ENCODE data around the gene PEX26.
"Not testable (repeated sequence)": the region's sequence is repeated elsewhere in the genome, so short reads cannot be mapped to it uniquely, and the experiment has no call there.

The PEX26 gene

DNA sequence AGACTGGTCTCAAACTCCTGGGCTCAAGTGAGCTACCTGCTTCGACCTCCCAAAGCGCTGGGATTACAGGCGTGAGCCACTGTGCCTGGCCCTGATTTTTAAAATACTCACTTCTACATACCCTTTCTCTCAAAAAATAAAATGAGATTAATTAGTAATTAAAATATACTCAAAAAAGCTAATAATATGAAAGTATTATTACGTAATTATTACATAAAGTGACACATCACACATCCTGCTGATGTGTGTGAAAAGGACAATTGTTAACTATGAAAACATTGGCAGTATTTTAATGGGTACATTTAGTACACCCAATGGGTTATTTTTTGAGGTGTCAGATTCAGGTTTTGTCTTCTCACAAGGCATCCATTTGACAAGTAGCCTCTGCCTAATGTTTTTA is 32.0 kb upstream of the PEX26 start:
- H3K36me3 ChIP-seq (ENCODE audit: control insufficient read depth, insufficient read depth, low read length): no peaks in the 10 kb centered on the region
- no peaks in the 10 kb centered on the region for H3K27me3 ChIP-seq (replicated peaks; ENCODE audit: control insufficient read depth, insufficient read depth, low read length)
- no peak for DNase-seq (ENCODE audit: extremely low read depth, insufficient read length)
- TF ChIP-seq, protein P1, sequence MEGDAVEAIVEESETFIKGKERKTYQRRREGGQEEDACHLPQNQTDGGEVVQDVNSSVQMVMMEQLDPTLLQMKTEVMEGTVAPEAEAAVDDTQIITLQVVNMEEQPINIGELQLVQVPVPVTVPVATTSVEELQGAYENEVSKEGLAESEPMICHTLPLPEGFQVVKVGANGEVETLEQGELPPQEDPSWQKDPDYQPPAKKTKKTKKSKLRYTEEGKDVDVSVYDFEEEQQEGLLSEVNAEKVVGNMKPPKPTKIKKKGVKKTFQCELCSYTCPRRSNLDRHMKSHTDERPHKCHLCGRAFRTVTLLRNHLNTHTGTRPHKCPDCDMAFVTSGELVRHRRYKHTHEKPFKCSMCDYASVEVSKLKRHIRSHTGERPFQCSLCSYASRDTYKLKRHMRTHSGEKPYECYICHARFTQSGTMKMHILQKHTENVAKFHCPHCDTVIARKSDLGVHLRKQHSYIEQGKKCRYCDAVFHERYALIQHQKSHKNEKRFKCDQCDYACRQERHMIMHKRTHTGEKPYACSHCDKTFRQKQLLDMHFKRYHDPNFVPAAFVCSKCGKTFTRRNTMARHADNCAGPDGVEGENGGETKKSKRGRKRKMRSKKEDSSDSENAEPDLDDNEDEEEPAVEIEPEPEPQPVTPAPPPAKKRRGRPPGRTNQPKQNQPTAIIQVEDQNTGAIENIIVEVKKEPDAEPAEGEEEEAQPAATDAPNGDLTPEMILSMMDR (IDR thresholded peaks at IDR 0.05; ENCODE audit: insufficient read depth, low read length, poor library complexity, severe bottlenecking): no peak
- H3K4me3 ChIP-seq (replicated peaks; ENCODE audit: low read depth, low read length): no peak overlapping the region

DNA sequence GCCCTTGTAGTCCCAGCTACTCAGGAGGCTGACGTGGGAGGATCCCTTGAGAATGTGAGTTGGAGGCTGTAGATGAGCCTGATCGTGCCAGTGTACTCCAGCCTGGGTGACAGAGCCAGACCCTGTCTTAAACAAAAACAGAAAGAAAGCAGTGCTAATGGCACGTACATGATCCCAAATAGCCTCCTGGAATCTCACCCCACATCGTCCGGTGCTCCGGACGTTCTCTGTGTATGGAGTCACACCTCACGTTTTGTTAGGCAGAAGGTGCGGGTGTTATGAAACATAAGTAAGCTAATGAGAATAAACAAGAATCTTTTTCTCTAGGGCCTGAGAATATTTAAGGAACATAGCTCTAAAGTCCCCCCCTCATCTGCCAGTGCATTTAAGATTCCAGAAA is 29.7 kb upstream of the PEX26 start:
- Histone ChIP-seq H3K36me3 (ENCODE audit: control insufficient read depth, insufficient read depth, low read length) (no peaks in the 10 kb centered on the region), H3K4me3 (replicated peaks; ENCODE audit: low read depth, low read length) (no peak overlapping the region)
- no peak for DNase-seq (ENCODE audit: extremely low read depth, insufficient read length)

DNA sequence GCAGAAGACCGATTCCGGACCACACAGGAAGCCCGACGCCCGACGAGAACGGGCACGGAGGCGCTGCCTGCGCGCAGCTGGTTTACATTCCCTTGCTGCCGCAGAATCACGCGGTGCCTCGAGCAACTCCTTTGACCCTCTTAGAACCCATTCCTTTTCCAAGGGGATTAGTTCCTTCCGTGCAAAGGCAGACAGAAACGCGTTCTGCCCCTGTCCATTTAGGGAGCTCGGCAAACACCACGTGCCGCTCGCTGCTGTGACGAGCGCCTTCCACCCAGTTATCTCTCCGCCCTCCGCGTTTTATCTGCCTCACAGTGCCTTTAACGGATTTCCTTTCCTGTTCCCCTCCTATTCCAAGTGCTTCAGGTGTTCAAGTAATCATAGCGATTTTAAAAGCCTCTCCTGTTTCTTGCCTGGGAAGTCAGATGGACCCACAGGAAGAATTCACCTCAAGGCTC is 29.3 kb upstream of the PEX26 start:
- Histone ChIP-seq H3K27me3 (replicated peaks; ENCODE audit: control insufficient read depth, insufficient read depth, low read length) (no peaks in the 10 kb centered on the region), H3K4me3 (replicated peaks; ENCODE audit: low read depth, low read length) (no peak overlapping the region), H3K36me3 (ENCODE audit: control insufficient read depth, insufficient read depth, low read length) (no peaks in the 10 kb centered on the region)
- TF ChIP-seq, protein P1 (IDR thresholded peaks at IDR 0.05; ENCODE audit: insufficient read depth, low read length, poor library complexity, severe bottlenecking): no peak
- DNase-seq (ENCODE audit: extremely low read depth, insufficient read length): no peak

More for the DNA sequence above, 29.7 kb upstream of the PEX26 start:
- TF ChIP-seq, protein P1 (IDR thresholded peaks at IDR 0.05; ENCODE audit: insufficient read depth, low read length, poor library complexity, severe bottlenecking): no peak
- no peaks in the 10 kb centered on the region for H3K27me3 ChIP-seq (replicated peaks; ENCODE audit: control insufficient read depth, insufficient read depth, low read length)

DNA sequence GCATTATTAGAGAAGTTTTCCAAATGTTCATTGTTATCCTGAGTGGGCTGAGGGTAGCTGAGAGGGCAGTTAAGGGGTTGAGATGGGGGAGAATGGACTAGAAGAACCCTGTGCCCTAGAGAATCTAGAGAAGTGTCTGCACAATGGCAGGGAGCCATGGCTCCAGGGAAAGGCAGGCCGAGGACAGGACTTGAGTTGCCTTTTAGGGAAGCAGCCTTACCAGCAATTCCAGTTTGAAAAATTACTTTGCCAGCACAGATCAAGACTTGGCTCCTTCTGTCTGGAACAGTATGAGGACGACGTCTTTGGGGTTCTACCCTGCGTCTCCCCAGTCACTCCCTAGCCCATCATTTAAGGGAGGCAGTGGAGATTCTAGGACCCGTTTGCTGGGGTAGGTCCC is 27.7 kb upstream of the PEX26 start:
- Histone ChIP-seq H3K4me3 (replicated peaks; ENCODE audit: low read depth, low read length) (no peak overlapping the region), H3K36me3 (ENCODE audit: control insufficient read depth, insufficient read depth, low read length) (no peaks in the 10 kb centered on the region), H3K27me3 (replicated peaks; ENCODE audit: control insufficient read depth, insufficient read depth, low read length) (no peaks in the 10 kb centered on the region)
- no peak for DNase-seq (ENCODE audit: extremely low read depth, insufficient read length)
- TF ChIP-seq, protein P1 (IDR thresholded peaks at IDR 0.05; ENCODE audit: insufficient read depth, low read length, poor library complexity, severe bottlenecking): no peak

DNA sequence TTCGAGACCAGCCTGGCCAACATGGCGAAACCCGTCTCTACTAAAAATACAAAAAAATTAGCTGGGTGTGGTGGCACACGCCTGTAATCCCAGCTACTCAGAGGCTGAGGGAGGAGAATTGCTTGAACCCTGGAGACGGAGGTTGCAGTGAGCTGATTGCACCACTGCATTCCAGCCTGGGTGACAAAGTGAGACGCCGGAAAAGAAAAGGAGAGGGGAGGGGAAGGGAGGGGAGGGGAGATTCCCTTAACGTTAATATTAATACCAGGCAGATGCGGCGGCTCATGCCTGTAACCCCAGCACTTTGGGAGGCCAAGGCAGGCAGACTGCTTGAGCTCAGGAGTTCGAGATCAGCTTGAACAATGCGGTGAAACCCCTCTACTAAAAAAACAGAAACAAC is 26.7 kb upstream of the PEX26 start:
- not testable (repeated sequence) for H3K4me3 ChIP-seq (replicated peaks; ENCODE audit: low read depth, low read length); H3K36me3 ChIP-seq (ENCODE audit: control insufficient read depth, insufficient read depth, low read length); DNase-seq (ENCODE audit: extremely low read depth, insufficient read length); H3K27me3 ChIP-seq (replicated peaks; ENCODE audit: control insufficient read depth, insufficient read depth, low read length)

DNA sequence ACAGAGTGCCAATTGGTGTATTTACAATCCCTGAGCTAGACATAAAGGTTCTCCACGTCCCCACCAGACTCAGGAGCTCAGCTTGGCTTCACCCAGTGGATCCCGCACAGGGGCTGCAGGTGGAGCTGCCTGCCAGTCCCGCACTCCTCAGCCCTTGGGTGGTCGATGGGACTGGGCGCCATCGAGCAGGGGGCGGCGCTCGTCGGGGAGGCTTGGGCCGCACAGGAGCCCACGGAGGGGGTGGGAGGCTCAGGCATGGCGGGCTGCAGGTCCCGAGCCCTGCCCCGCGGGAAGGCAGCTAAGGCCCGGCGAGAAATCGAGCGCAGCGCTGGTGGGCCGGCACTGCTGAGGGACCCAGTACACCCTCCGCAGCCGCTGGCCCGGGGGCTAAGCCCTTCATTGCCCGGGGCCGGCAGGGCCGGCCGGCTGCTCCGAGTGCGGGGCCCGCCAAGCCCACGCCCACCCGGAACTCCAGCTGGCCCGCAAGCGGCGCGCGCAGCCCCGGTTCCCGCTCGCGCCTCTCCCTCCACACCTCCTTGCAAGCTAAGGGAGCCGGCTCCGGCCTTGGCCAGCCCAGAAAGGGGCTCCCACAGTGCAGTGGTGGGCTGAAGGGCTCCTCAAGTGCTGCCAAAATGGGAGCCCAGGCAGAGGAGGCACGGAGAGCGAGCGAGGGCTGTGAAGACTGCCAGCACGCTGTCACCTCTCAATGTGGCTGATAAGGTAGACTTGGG is 24.4 kb upstream of the PEX26 start:
- not testable (repeated sequence) for H3K4me3 ChIP-seq (replicated peaks; ENCODE audit: low read depth, low read length); DNase-seq (ENCODE audit: extremely low read depth, insufficient read length); H3K27me3 ChIP-seq (replicated peaks; ENCODE audit: control insufficient read depth, insufficient read depth, low read length); H3K36me3 ChIP-seq (ENCODE audit: control insufficient read depth, insufficient read depth, low read length)

All from GM06990 (cell line).